Ovary (tissue), 3 donors: ENCODE data around the gene PRDM16.

Experiments used
- EP300 ChIP-seq: sonication (generic); formaldehyde crosslinking; IDR thresholded peaks from one replicate; pipeline ENCODE4 v1.6.1; 2017; ENCODE audit warnings: antibody characterized with exemption
- POLR2A ChIP-seq: fragments of 450-650 bp; IDR thresholded peaks from one replicate; pipeline ENCODE4 v1.6.1; 2017; ENCODE audit warnings: antibody characterized with exemption, mild to moderate bottlenecking, moderate library complexity
- TF ChIP-seq, protein P1 (sequence below), 3 donors: fragments of 450-650 bp in 2 of 3; fragments of 200-600 bp in 1 of 3; IDR thresholded peaks; one replicate each; pipeline versions ENCODE4 v1.5.1 to v1.8.0; 2016 to 2022; ENCODE audit warnings: antibody characterized with exemption in 3 of 3, mild to moderate bottlenecking in 1 of 3
- donor health status: DM: no; HTN: no; CAD: no.

DNA sequence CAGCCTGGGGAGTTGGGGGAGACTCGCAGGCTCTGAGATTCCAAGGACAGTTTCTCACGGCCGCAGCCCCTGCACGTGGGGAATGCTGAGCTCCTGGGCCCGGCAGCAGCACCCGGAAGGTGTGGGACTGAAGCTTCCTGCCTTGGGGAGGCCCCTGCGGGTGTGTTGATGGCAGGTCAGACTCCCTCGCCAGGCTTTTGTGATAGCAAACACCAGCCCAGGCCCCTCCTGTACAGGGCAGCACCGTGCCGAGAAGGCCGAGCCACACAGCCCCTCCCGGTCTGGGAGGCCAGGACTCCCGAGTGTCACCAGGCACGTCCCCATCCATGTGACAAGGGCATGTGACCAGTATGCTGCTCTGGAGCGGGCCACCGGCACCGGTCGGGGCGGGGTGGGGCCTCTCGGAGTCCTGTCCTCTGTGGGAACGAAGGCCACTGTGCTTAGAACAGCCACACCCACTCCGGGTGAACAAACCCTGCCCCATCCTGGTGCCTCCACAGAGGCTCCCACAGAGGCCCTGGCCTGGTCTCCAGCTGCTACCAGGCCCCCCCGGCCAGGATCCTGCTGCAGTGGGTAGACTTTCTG lies 354.3 kb downstream of the PRDM16 start:
- TF ChIP-seq, protein P1, sequence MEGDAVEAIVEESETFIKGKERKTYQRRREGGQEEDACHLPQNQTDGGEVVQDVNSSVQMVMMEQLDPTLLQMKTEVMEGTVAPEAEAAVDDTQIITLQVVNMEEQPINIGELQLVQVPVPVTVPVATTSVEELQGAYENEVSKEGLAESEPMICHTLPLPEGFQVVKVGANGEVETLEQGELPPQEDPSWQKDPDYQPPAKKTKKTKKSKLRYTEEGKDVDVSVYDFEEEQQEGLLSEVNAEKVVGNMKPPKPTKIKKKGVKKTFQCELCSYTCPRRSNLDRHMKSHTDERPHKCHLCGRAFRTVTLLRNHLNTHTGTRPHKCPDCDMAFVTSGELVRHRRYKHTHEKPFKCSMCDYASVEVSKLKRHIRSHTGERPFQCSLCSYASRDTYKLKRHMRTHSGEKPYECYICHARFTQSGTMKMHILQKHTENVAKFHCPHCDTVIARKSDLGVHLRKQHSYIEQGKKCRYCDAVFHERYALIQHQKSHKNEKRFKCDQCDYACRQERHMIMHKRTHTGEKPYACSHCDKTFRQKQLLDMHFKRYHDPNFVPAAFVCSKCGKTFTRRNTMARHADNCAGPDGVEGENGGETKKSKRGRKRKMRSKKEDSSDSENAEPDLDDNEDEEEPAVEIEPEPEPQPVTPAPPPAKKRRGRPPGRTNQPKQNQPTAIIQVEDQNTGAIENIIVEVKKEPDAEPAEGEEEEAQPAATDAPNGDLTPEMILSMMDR (IDR thresholded peaks at IDR 0.05): no peak
- no peak for TF ChIP-seq EP300
- TF ChIP-seq POLR2A: no peak
